ENCODE data around the gene TSG101.

- TF ChIP-seq POLR2AphosphoS5 (IDR thresholded peaks at IDR 0.05; ENCODE audit: borderline replicate concordance, low read depth, low read length) (no peak), EZH2 (IDR thresholded peaks at IDR 0.05) (no peak), FOXP2 (optimal IDR thresholded peaks at IDR 0.05; ENCODE audit: control extremely low read depth, extremely low read length, insufficient read depth) (no peak)
Measured at GRCh38 chr11:18526130-18526520, 617 bp downstream of the TSG101 start.

All from SK-N-MC (cell line).